Astrocyte of the cerebellum (primary cell): ENCODE results near the gene RIT1.
"Not testable (repeated sequence)": the region's sequence is repeated elsewhere in the genome, so short reads cannot be mapped to it uniquely, and the experiment has no call there.

Experiments
- DNase-seq: peaks from one replicate; pipeline ENCODE4 v3.0.0-alpha.2; 2011; ENCODE audit warnings: low read depth
- H3K4me3 ChIP-seq: 2 replicates; pipeline ENCODE4 v1.5.1; 2011; ENCODE audit warnings: mild to moderate bottlenecking, low read depth, low read length, moderate library complexity
- in situ Hi-C: cut with HindIII; loops from 2 replicates; pipeline ENCODE4 v1.10.0; 2017; ENCODE audit warnings: low sequenced_read_pairs
- TF ChIP-seq, protein P1 (sequence below): IDR thresholded peaks from 2 replicates; pipeline ENCODE4 v1.5.1; 2012; ENCODE audit warnings: low read length, low read depth, moderate library complexity, mild to moderate bottlenecking; ENCODE audit errors: missing control alignments

The RIT1 gene

DNA sequence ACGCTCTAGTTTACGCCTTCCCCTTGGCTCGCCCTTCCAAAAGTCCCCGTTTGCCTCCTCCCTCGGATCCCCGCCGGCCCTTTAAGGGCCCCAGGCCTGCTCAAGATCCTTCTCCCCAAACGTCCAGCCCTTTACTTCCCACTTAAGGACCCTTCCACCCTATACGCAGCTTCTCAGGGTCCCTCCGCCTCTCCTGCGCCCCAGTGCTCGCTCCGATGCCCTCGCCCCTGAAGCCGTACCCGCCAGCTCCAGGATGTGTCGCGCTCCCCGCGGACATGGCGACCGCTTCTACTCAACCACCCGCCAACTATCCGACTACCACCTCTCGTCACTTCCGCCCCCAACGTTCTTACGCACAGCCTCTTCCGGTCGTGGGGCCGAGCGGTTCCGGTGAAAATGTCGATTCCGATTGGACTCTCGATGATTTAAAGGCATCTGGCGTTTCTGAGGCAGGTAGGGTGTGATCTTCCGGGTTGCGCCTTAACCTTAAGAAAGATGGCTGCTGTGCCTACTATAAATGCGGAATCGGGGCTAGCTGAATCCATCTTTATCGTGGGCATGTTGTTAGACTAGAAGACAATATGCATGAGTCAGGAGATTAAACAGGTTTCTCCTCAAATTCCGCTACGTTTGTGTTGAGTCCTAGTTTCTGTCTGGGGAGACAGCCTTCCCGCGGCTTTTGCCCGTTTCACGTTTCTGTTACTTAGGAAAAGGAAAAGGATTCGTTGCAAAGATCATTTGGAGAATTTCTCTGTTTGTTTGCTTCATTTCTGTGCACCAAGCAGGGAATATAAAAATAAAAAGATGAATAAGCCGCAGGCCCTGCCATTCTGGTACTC lies 23.2 kb upstream of the RIT1 start, which contains the start of gene KHDC4:
Gene KHDC4 (minus strand): TSS at position 317 of the 839 bp plus-strand sequence. CDS start 40 bp downstream, at position 277.
- H3K4me3 ChIP-seq: peak within 1 kb of the TSS; percentile 98
- in situ Hi-C loops: no loop called here
- TF ChIP-seq, protein P1, sequence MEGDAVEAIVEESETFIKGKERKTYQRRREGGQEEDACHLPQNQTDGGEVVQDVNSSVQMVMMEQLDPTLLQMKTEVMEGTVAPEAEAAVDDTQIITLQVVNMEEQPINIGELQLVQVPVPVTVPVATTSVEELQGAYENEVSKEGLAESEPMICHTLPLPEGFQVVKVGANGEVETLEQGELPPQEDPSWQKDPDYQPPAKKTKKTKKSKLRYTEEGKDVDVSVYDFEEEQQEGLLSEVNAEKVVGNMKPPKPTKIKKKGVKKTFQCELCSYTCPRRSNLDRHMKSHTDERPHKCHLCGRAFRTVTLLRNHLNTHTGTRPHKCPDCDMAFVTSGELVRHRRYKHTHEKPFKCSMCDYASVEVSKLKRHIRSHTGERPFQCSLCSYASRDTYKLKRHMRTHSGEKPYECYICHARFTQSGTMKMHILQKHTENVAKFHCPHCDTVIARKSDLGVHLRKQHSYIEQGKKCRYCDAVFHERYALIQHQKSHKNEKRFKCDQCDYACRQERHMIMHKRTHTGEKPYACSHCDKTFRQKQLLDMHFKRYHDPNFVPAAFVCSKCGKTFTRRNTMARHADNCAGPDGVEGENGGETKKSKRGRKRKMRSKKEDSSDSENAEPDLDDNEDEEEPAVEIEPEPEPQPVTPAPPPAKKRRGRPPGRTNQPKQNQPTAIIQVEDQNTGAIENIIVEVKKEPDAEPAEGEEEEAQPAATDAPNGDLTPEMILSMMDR: no peak
- peak; percentile 97 for DNase-seq

DNA sequence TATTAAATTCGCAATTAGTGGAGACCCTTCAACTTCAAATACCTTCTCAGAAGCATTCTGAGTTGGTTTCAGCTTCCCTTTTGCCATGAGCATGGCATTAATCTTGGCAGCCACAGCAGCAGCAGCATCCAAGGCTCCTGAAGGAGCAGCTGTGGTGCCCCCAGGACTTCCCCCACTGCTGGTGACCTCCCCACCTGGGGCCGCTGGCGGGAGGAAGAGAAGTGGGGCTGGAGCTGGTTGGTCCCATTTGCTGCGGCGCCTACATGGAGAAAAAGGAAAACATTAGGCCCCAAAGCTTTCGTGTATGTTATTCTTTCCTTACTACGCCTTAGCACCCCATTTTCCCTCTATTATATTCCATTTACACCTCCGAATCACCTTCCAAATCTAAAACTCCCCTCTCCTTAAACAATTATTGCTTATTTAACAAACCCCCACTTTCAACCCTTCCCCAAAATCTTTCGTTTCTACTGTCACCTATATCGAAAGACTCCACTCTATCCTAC lies 22.5 kb upstream of the RIT1 start:
- no peak for DNase-seq
- H3K4me3 ChIP-seq: peak overlapping the region; percentile 98
- in situ Hi-C loops: no loop called here
- TF ChIP-seq, protein P1: no peak

DNA sequence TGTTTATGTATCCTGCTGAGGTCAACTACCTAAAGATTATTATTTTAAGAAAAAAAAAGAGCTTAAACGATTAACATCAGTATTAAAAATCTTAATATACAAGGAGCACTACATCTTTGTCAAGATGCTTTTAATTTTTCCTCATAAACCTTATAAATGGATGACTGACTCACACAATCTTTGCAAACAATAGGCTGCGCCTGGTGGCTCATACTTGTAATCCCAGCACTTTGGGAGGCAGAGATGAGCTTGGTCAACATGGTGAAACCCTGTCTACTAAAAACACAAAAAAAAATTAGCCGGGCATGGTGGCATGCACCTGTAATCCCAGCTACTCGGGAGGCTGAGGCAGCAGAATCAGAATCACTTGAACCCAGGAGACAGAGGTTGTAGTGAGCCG lies 21.3 kb upstream of the RIT1 start:
- TF ChIP-seq, protein P1: no peak
- DNase-seq: no peak
- in situ Hi-C loops: no loop called here
- no peak overlapping the region for H3K4me3 ChIP-seq

DNA sequence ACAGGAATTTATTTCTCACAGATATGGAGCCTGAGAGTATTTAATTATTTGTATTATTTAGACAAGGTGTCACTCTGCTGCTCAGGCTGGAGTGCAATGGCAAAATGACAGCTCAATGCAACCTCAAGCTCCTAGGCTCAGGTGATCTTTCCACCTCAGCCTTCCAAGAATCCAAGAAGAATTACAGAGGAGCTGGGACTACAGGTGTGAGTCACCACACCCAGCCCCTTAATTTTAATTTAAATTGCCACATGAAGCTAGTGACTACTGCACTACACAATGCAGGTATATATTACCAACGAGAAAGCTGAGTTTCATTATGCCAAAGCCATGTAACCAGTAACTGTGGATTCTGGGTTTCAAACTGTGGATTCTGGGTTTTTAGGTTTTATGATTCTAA lies 20.9 kb upstream of the RIT1 start:
- DNase-seq: no peak
- in situ Hi-C loops: no loop called here
- no peak overlapping the region for H3K4me3 ChIP-seq
- TF ChIP-seq, protein P1: no peak

DNA sequence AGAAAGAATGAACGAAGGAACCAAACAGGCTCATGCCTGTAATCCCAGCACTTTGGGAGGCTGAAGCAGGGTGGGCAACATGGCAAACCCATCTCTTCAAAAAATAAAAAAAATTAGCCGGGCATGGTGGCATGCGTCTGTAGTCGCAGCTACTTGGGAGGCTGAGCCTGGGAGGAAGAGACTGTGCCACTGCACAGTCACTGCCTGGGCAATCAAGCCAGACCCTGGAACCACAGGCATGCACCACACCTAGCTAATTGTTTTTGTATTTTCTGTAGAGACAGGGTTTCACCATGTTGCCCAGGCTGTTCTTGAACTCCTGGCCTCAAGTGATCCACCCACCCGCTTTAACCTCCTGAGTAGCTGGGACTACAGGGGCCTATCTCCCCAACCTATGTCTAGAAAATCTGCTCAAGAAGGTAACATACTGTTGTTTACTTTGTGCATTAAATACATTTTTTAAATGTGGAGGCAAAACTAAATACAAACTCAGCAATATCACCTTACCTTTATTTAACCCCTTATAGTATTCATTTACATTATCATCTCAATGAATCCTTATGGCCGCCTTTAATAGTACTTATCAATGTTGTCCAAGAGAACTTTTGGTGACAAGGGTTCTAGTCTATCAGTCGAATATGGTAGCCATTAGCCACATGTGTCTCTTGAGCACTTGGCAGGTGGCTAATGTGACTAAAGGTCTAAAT lies 20.3 kb upstream of the RIT1 start:
- in situ Hi-C loops: no loop called here
- DNase-seq: no peak

DNA sequence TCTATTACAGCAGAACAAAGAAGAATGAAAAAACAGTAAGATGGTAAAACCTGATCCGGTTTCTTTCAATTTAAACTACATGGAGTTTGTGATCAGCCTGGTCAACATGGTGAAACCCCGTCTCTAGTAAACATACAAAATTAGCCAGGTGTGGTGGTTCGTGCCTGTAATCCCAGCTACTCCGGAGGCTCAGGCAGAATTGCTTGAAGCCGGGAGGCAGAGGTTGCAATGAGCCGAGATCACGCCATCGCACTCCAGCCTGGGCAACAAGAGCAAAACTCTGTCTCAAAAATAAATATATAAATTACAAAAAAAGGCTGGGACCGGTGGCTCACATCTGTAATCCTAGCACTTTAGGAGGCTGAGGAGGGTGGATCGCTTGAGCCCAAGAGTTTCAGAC lies 19.6 kb upstream of the RIT1 start:
- DNase-seq, H3K4me3 ChIP-seq, in situ Hi-C loops: not testable (repeated sequence)

More for the DNA sequence above, 20.3 kb upstream of the RIT1 start:
- no peak overlapping the region for H3K4me3 ChIP-seq
- TF ChIP-seq, protein P1: no peak
